Chondrocyte (in vitro differentiated cells): ENCODE data around the gene SLC31A2. TPM values are rescaled to one million over a fixed set of nuclear protein-coding genes. Genes with fewer than 3 reads are reported as not detected.

Experiments used
- DNase-seq: peaks from one replicate; pipeline ENCODE4 v3.0.0; 2021; ENCODE audit warnings: mixed read lengths, low spot score
- H3K27ac Mint-ChIP-seq: one replicate; pipeline ENCODE4 v1.8.0; 2021; ENCODE audit warnings: mild to moderate bottlenecking, moderate library complexity, mixed read lengths; ENCODE audit not compliant: unreplicated experiment
- H3K27me3 Mint-ChIP-seq: 2 replicates; pipeline ENCODE4 v1.8.0; 2021; ENCODE audit warnings: low read depth, mixed read lengths
- H3K36me3 Mint-ChIP-seq: 2 replicates; pipeline ENCODE4 v1.8.0; 2021; ENCODE audit warnings: low read depth, mixed read lengths
- H3K4me1 Mint-ChIP-seq: 2 replicates; pipeline ENCODE4 v1.8.0; 2021; ENCODE audit warnings: low read depth, mild to moderate bottlenecking, mixed read lengths
- H3K4me3 Mint-ChIP-seq: one replicate; pipeline ENCODE4 v1.8.0; 2021; ENCODE audit warnings: mild to moderate bottlenecking, moderate library complexity, mixed read lengths; ENCODE audit not compliant: unreplicated experiment
- H3K9me3 Mint-ChIP-seq: 2 replicates; pipeline ENCODE4 v1.8.0; 2021; ENCODE audit warnings: low read depth, mixed read lengths
- total RNA-seq: library from RNA; stranded (reverse); gene quantifications from 3 replicates; pipeline ENCODE4 v1.2.1, GENCODE V29; 2021
- TF ChIP-seq, protein P1 (sequence below): fragments of 200-600 bp; sonication (generic); IDR thresholded peaks from 2 replicates; pipeline ENCODE4 v1.5.0; 2021; ENCODE audit warnings: antibody characterized with exemption, mild to moderate bottlenecking, moderate library complexity

SLC31A2 gene
- total RNA-seq, 1 donor from 2014 or later: 5.8 TPM

DNA sequence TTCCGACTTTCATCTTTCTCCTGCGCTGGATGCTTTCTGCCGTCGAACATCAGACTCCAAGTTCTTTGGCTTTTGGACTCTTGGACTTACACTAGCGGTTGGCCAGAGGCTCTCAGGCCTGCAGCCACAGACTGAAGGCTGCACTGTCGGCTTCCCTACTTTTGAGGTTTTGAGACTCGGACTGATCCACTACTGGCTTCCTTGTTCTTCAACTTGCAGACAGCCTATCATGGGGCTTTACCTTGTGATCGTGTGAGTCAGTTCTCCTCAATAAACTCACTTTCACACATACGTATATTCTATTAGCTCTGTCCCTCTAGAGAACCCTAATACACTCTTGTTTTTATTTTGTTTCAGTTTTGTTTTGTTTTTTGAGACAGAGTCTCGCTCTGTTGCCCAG is 60.0 kb downstream of the SLC31A2 start:
- peaks cover 4% of the 10 kb centered on the region for H3K4me1 Mint-ChIP-seq
- no peak overlapping the region for H3K27ac Mint-ChIP-seq
- H3K36me3 Mint-ChIP-seq: peaks cover 13% of the 10 kb centered on the region

More for the DNA sequence above, 60.0 kb downstream of the SLC31A2 start:
- no peaks in the 10 kb centered on the region for H3K27me3 Mint-ChIP-seq
- no peaks in the 10 kb centered on the region for H3K9me3 Mint-ChIP-seq
- no peak for DNase-seq
- TF ChIP-seq, protein P1, sequence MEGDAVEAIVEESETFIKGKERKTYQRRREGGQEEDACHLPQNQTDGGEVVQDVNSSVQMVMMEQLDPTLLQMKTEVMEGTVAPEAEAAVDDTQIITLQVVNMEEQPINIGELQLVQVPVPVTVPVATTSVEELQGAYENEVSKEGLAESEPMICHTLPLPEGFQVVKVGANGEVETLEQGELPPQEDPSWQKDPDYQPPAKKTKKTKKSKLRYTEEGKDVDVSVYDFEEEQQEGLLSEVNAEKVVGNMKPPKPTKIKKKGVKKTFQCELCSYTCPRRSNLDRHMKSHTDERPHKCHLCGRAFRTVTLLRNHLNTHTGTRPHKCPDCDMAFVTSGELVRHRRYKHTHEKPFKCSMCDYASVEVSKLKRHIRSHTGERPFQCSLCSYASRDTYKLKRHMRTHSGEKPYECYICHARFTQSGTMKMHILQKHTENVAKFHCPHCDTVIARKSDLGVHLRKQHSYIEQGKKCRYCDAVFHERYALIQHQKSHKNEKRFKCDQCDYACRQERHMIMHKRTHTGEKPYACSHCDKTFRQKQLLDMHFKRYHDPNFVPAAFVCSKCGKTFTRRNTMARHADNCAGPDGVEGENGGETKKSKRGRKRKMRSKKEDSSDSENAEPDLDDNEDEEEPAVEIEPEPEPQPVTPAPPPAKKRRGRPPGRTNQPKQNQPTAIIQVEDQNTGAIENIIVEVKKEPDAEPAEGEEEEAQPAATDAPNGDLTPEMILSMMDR: no peak
- H3K4me3 Mint-ChIP-seq: no peak overlapping the region

Other genes with a start within 250 kb of the SLC31A2 start
- gene ZNF883, start 138.8 kb upstream of the SLC31A2 start, total RNA-seq: 3.3 to 5.8 TPM (median 4.5 TPM) in 3 replicates
- 3.3 to 4.3 TPM (median 3.6 TPM) in 3 replicates for gene ZFP37, start 94.3 kb upstream of the SLC31A2 start, total RNA-seq
- gene FKBP15, start 70.3 kb downstream of the SLC31A2 start, total RNA-seq: 26.0 to 33.6 TPM (median 27.6 TPM) in 3 replicates
- gene SLC31A1, start 70.5 kb downstream of the SLC31A2 start, total RNA-seq: 30.9 to 39.6 TPM (median 38.6 TPM) in 3 replicates
- 18.8 to 25.4 TPM (median 20.1 TPM) in 3 replicates for gene CDC26, start 124.6 kb downstream of the SLC31A2 start, total RNA-seq
- 18.2 to 23.7 TPM (median 20.8 TPM) in 3 replicates for gene PRPF4, start 124.7 kb downstream of the SLC31A2 start, total RNA-seq
- gene RNF183, start 152.4 kb downstream of the SLC31A2 start, total RNA-seq: not detected in 3 replicates
- gene WDR31, start 189.3 kb downstream of the SLC31A2 start, total RNA-seq: 1.7 to 2.4 TPM (median 1.8 TPM) in 3 replicates
- gene BSPRY, start 198.5 kb downstream of the SLC31A2 start, total RNA-seq: not detected in 3 replicates
- 9.1 to 10.7 TPM (median 10.2 TPM) in 3 replicates for gene HDHD3, start 226.0 kb downstream of the SLC31A2 start, total RNA-seq